Astrocyte (in vitro differentiated cells and primary cell): ENCODE results near the gene PPP1R13B.
"Not testable (repeated sequence)": the region's sequence is repeated elsewhere in the genome, so short reads cannot be mapped to it uniquely, and the experiment has no call there.

ENCODE experiments used
- EZH2 ChIP-seq: IDR thresholded peaks from 2 replicates; pipeline ENCODE4 v1.6.1; 2012; ENCODE audit warnings: mild to moderate bottlenecking, low read length, inconsistent platforms; ENCODE audit not compliant: insufficient read depth
- TF ChIP-seq, protein P1 (sequence below): IDR thresholded peaks from 2 replicates; pipeline ENCODE4 v1.5.1; 2011; ENCODE audit warnings: low read depth, mild to moderate bottlenecking, inconsistent platforms, low read length, moderate library complexity; ENCODE audit not compliant: insufficient read depth

DNA sequence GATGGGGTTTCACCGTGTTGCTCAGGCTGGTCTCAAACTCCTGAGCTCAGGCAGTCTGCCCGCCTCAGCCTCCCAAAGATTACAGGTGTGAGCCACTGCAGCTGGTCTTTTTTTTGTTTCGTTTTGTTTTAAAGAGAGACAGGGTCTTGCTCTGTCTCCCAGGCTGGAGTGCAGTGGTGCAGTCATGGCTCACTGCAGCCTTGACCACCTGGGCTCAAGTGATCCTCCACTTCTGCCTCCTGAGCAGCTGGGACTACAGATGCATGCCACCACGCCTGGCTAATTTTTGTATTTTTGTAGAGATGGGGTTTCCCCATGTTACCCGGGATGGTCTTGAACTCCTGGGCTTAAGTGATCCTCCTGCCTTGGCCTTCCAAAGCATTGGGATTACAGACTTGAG, 155.7 kb downstream of the PPP1R13B start:
- TF ChIP-seq, protein P1, sequence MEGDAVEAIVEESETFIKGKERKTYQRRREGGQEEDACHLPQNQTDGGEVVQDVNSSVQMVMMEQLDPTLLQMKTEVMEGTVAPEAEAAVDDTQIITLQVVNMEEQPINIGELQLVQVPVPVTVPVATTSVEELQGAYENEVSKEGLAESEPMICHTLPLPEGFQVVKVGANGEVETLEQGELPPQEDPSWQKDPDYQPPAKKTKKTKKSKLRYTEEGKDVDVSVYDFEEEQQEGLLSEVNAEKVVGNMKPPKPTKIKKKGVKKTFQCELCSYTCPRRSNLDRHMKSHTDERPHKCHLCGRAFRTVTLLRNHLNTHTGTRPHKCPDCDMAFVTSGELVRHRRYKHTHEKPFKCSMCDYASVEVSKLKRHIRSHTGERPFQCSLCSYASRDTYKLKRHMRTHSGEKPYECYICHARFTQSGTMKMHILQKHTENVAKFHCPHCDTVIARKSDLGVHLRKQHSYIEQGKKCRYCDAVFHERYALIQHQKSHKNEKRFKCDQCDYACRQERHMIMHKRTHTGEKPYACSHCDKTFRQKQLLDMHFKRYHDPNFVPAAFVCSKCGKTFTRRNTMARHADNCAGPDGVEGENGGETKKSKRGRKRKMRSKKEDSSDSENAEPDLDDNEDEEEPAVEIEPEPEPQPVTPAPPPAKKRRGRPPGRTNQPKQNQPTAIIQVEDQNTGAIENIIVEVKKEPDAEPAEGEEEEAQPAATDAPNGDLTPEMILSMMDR, result not testable (repeated sequence)
- TF ChIP-seq EZH2, result not testable (repeated sequence)
